Measurements from ENCODE around the gene FANCL.
"Not testable (repeated sequence)": the region's sequence is repeated elsewhere in the genome, so short reads cannot be mapped to it uniquely, and the experiment has no call there.

GRCh38 chr2:58170334-58170933 is 70.7 kb downstream of the FANCL start:
- TF ChIP-seq CBX8 (IDR thresholded peaks at IDR 0.05); CBX2 (IDR thresholded peaks at IDR 0.05; ENCODE audit: borderline replicate concordance, low read depth); CHD2 (IDR thresholded peaks at IDR 0.05; ENCODE audit: low read length, partially characterized antibody); EP300 (IDR thresholded peaks at IDR 0.05); NR3C1 (IDR thresholded peaks at IDR 0.05): not testable (repeated sequence)
- TF ChIP-seq, protein P1, sequence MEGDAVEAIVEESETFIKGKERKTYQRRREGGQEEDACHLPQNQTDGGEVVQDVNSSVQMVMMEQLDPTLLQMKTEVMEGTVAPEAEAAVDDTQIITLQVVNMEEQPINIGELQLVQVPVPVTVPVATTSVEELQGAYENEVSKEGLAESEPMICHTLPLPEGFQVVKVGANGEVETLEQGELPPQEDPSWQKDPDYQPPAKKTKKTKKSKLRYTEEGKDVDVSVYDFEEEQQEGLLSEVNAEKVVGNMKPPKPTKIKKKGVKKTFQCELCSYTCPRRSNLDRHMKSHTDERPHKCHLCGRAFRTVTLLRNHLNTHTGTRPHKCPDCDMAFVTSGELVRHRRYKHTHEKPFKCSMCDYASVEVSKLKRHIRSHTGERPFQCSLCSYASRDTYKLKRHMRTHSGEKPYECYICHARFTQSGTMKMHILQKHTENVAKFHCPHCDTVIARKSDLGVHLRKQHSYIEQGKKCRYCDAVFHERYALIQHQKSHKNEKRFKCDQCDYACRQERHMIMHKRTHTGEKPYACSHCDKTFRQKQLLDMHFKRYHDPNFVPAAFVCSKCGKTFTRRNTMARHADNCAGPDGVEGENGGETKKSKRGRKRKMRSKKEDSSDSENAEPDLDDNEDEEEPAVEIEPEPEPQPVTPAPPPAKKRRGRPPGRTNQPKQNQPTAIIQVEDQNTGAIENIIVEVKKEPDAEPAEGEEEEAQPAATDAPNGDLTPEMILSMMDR (IDR thresholded peaks at IDR 0.05) = not testable (repeated sequence)
- TF ChIP-seq, protein P2, sequence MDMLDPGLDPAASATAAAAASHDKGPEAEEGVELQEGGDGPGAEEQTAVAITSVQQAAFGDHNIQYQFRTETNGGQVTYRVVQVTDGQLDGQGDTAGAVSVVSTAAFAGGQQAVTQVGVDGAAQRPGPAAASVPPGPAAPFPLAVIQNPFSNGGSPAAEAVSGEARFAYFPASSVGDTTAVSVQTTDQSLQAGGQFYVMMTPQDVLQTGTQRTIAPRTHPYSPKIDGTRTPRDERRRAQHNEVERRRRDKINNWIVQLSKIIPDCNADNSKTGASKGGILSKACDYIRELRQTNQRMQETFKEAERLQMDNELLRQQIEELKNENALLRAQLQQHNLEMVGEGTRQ (IDR thresholded peaks at IDR 0.05) = not testable (repeated sequence)

All from A549 (cell line).